ENCODE measurements around the gene NDUFB5.

DNA sequence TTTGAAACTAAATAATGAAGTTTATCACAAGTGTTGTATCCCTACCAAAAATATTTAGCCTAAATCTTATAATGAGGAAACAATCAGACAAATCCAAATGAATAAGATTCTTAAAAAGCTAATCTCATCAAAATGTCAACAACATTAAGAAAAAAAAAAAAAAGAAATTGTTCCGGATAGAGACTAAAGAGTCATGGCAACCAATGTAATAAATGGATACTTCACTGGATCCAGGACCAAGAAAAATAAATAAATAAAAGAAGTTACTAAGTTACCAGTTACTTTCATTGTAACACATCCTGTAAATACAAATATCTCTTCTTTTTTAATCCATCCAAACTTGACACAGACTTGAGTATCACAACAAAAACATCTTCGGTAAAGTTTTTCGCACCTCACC is 763 bp upstream of the NDUFB5 start:
- TF ChIP-seq, protein P1, sequence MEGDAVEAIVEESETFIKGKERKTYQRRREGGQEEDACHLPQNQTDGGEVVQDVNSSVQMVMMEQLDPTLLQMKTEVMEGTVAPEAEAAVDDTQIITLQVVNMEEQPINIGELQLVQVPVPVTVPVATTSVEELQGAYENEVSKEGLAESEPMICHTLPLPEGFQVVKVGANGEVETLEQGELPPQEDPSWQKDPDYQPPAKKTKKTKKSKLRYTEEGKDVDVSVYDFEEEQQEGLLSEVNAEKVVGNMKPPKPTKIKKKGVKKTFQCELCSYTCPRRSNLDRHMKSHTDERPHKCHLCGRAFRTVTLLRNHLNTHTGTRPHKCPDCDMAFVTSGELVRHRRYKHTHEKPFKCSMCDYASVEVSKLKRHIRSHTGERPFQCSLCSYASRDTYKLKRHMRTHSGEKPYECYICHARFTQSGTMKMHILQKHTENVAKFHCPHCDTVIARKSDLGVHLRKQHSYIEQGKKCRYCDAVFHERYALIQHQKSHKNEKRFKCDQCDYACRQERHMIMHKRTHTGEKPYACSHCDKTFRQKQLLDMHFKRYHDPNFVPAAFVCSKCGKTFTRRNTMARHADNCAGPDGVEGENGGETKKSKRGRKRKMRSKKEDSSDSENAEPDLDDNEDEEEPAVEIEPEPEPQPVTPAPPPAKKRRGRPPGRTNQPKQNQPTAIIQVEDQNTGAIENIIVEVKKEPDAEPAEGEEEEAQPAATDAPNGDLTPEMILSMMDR (conservative IDR thresholded peaks at IDR 0.05; ENCODE audit: low read depth, low read length): no peak
- TF ChIP-seq EZH2 (IDR thresholded peaks at IDR 0.05; ENCODE audit: borderline replicate concordance, low read depth, low read length, poor library complexity, severe bottlenecking): no peak
